K562 (cell line): ENCODE measurements around the gene RACGAP1. TPM values are rescaled to one million over a fixed set of nuclear protein-coding genes. Genes with fewer than 3 reads are reported as not detected.
A peak's percentile ranks its signal among the peaks of the same experiment; 100 is the strongest.

Experiments
- ARNT ChIP-seq, 2 experiments: fragments of 450-650 bp; IDR thresholded peaks; 2 replicates each; pipeline ENCODE4 v1.6.1; 2016; ENCODE audit warnings: mild to moderate bottlenecking in 1 of 2
- ATF1 ChIP-seq, 2 experiments: fragments of 450-650 bp in 1 of 2; IDR thresholded peaks; 2 replicates each; pipeline ENCODE4 v1.6.1; 2016; ENCODE audit warnings: missing compliant biosample characterization in 1 of 2, missing genetic modification characterization in 1 of 2
- BCOR ChIP-seq: fragments of 450-650 bp; IDR thresholded peaks from 2 replicates; pipeline ENCODE4 v1.6.1; 2016
- CBX5 ChIP-seq: IDR thresholded peaks from 2 replicates; pipeline ENCODE4 v1.6.1; 2014; ENCODE audit warnings: low read depth, borderline replicate concordance
- CTBP1 ChIP-seq: fragments of 450-650 bp; IDR thresholded peaks from 2 replicates; pipeline ENCODE4 v1.6.1; 2016; ENCODE audit warnings: borderline replicate concordance
- ETS1 ChIP-seq: conservative IDR thresholded peaks from 2 replicates; pipeline ENCODE4 v1.6.1; 2011; ENCODE audit warnings: low read depth, mild to moderate bottlenecking, low read length; ENCODE audit not compliant: control insufficient read depth
- FOSL1 ChIP-seq: fragments of 200-800 bp; sonication (Bioruptor generic); conservative IDR thresholded peaks from 2 replicates; pipeline ENCODE4 v1.6.1; 2016; ENCODE audit warnings: missing genetic modification characterization, missing compliant biosample characterization
- HNRNPK ChIP-seq: fragments of 200-400 bp; formaldehyde crosslinking; IDR thresholded peaks from one replicate; pipeline ENCODE4 v1.6.1; 2018; ENCODE audit warnings: mild to moderate bottlenecking, low read depth, low read length; ENCODE audit not compliant: poor library complexity, severe bottlenecking
- HNRNPLL ChIP-seq: fragments of 200-400 bp; formaldehyde crosslinking; IDR thresholded peaks from 2 replicates; pipeline ENCODE4 v1.6.1; 2017; ENCODE audit warnings: low read length, low read depth, mild to moderate bottlenecking; ENCODE audit not compliant: poor library complexity, severe bottlenecking
- MBD1 ChIP-seq: fragments of 250-450 bp; sonication (Bioruptor Pico); IDR thresholded peaks from 2 replicates; pipeline ENCODE4 v1.8.0; 2022; ENCODE audit warnings: inconsistent platforms
- RB1 ChIP-seq: fragments of 450-650 bp; IDR thresholded peaks from 2 replicates; pipeline ENCODE4 v1.6.1; 2017; ENCODE audit warnings: low read depth, mild to moderate bottlenecking
- TAF7 ChIP-seq: fragments of 450-650 bp; IDR thresholded peaks from 2 replicates; pipeline ENCODE4 v1.6.1; 2016; ENCODE audit warnings: missing genetic modification characterization, missing compliant biosample characterization
- TEAD1 ChIP-seq, 2 experiments: fragments of 450-650 bp in 1 of 2; sonication (generic) in 1 of 2; formaldehyde crosslinking; IDR thresholded peaks; 2 replicates each; pipeline versions ENCODE4 v1.4.0 to v1.8.0; 2020 to 2022; ENCODE audit warnings: mild to moderate bottlenecking in 2 of 2, missing genetic modification reagents in 1 of 2
- TRIM24 ChIP-seq, 2 experiments: fragments of 450-650 bp; IDR thresholded peaks; 2 replicates each; pipeline ENCODE4 v1.6.1; 2016
- ZNF253 ChIP-seq: fragments of 250-450 bp; sonication (Bioruptor Pico); conservative IDR thresholded peaks from 2 replicates; pipeline ENCODE4 v1.6.1; 2021; ENCODE audit warnings: mild to moderate bottlenecking
- ZNF431 ChIP-seq: sonication (generic); formaldehyde crosslinking; IDR thresholded peaks from 2 replicates; pipeline ENCODE4 v1.8.0; 2022; ENCODE audit warnings: mild to moderate bottlenecking, missing genetic modification reagents
- ZNF592 ChIP-seq: fragments of 450-650 bp; IDR thresholded peaks from 2 replicates; pipeline ENCODE4 v1.6.1; 2017; ENCODE audit warnings: antibody characterized with exemption, mild to moderate bottlenecking
- ZNF740 ChIP-seq, 3 experiments: fragments of 200-800 bp in 1 of 3; sonication (Bioruptor generic) in 1 of 3; sonication (generic) in 1 of 3; formaldehyde crosslinking in 1 of 3; IDR thresholded peaks; 2 replicates each; pipeline versions ENCODE4 v1.6.1 to v1.8.0; 2016 to 2022; ENCODE audit warnings: mild to moderate bottlenecking in 2 of 3, missing compliant biosample characterization in 2 of 3, missing genetic modification characterization in 2 of 3, missing genetic modification reagents in 1 of 3
- polyA plus RNA-seq, 8 experiments: library from polyadenylated mRNA; depleted of rRNA in 4 of 8; stranded (reverse) in 5 of 8; unstranded in 3 of 8; fragments of >200 nt; fragmentation: Nextera tagmentation in 2 of 8; fragmentation: Illumina TruSeq in 1 of 8; extraction: Ambion mirVana in 2 of 8; extraction: Trizol in 1 of 8; gene quantifications; 2 replicates each; pipeline versions ENCODE4 v1.2.1 to v1.2.3, GENCODE V29; 2011 to 2014; ENCODE audit warnings: inconsistent platforms in 1 of 8, missing spikeins in 1 of 8
- total RNA-seq, 7 experiments: library from RNA; depleted of rRNA in 6 of 7; stranded (reverse); fragments of >200 nt in 6 of 7; fragmentation: Illumina TruSeq in 2 of 7; extraction: Trizol in 2 of 7; gene quantifications; 2 replicates each; pipeline versions ENCODE4 v1.2.1 to v1.2.3, GENCODE V29; 2011 to 2021; ENCODE audit warnings: low replicate concordance in 1 of 7

Gene RACGAP1
- total and polyA plus RNA-seq, 9 of the 15 experiments (the other 6 are each of a cell fraction or from before 2014, with no cell fraction given), result 56.4 to 92.9 (median 71.8) TPM

- 0 out of 2 replicates have a peak, but pooled peaks have one; percentile 38 for TF ChIP-seq ZNF740 (CRISPR knock-in tag; IDR thresholded peaks at IDR 0.05)
- no peak for TF ChIP-seq ZNF740 (tag; IDR thresholded peaks at IDR 0.05)
- peak; percentile 42 for TF ChIP-seq RB1
- TF ChIP-seq ETS1, result peak; percentile 60; the same call in 1 of the 2 replicates
- peak; percentile 87; the same call in 1 of the 2 replicates for TF ChIP-seq CTBP1
- TF ChIP-seq TAF7, result no peak
- no peak; a peak in 1 of 4 replicates for TF ChIP-seq TEAD1 (CRISPR knock-in tag; IDR thresholded peaks at IDR 0.05)
- TF ChIP-seq ZNF592, result peak; percentile 67
- no peak for TF ChIP-seq HNRNPLL
- TF ChIP-seq TRIM24 (IDR thresholded peaks at IDR 0.05), result peak in 1 of 2 experiments; percentile 38; a peak in 1 of 4 replicates
- TF ChIP-seq FOSL1, result peak; percentile 78
- TF ChIP-seq ZNF253 (CRISPR knock-in tag), result no peak
- no peak for TF ChIP-seq ATF1 (CRISPR knock-in tag; IDR thresholded peaks at IDR 0.05)
- peak; percentile 70 for TF ChIP-seq ATF1 (tag; IDR thresholded peaks at IDR 0.05)
- TF ChIP-seq ARNT (IDR thresholded peaks at IDR 0.05), result peak in 1 of 2 experiments; percentile 45; a peak in 1 of 4 replicates
- TF ChIP-seq CBX5, result 0 out of 2 replicates have a peak, but pooled peaks have one; percentile 24
- TF ChIP-seq HNRNPK, result no peak
- TF ChIP-seq ZNF431, result 0 out of 2 replicates have a peak, but pooled peaks have one; percentile 43
- peak; percentile 75; the same call in 1 of the 2 replicates for TF ChIP-seq MBD1 (CRISPR knock-in tag)
- peak; percentile 59; the same call in 1 of the 2 replicates for TF ChIP-seq BCOR
These were observed 79.8 kb downstream of the RACGAP1 start (continued) for GRCh38 chr12:49945394-49946080.
